ENCODE measurements around the gene SDK1. TPM values are rescaled to one million over a fixed set of nuclear protein-coding genes. Genes with fewer than 3 reads are reported as not detected.

SDK1 gene
- total RNA-seq, 4 donors from 2014 or later = 2.0 to 9.3 (median 3.8) TPM

DNA sequence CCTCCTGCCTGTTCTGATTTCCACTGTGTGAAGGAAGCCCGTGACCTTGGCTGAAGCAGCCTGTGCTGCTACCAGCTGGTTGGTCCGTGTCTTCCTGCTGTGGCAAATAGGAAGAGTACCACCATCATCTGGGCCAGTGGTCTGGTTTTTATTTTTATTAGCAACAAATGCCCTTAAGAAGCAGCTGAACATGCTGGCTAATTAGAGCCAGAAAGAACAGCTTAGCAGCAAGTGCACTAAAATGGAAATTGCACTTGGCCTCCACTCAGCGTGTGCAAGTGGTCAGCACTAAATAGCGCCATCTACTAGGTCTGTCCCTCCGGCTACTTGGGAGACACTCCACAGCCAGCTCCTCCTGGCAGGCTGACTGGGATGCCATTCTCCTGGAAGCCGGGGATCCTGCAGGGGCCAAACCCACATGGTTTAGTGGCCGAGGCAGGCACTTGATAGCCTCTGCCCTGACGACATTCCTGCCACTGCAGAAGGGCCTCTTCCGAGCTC is 690.7 kb downstream of the SDK1 start:
- intact Hi-C loops (cut with DNase I) = no loop called here
- Histone ChIP-seq H3K9me3 (no peaks in the 10 kb centered on the region), H3K27ac (no peak overlapping the region), H3K36me3 (no peaks in the 10 kb centered on the region), H3K4me3 (no peak overlapping the region), H3K4me1 (no peaks in the 10 kb centered on the region), H3K27me3 (no peaks in the 10 kb centered on the region)
- TF ChIP-seq, protein P1, sequence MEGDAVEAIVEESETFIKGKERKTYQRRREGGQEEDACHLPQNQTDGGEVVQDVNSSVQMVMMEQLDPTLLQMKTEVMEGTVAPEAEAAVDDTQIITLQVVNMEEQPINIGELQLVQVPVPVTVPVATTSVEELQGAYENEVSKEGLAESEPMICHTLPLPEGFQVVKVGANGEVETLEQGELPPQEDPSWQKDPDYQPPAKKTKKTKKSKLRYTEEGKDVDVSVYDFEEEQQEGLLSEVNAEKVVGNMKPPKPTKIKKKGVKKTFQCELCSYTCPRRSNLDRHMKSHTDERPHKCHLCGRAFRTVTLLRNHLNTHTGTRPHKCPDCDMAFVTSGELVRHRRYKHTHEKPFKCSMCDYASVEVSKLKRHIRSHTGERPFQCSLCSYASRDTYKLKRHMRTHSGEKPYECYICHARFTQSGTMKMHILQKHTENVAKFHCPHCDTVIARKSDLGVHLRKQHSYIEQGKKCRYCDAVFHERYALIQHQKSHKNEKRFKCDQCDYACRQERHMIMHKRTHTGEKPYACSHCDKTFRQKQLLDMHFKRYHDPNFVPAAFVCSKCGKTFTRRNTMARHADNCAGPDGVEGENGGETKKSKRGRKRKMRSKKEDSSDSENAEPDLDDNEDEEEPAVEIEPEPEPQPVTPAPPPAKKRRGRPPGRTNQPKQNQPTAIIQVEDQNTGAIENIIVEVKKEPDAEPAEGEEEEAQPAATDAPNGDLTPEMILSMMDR (IDR thresholded peaks at IDR 0.05) = no peak
- no peak for TF ChIP-seq POLR2A (IDR thresholded peaks at IDR 0.05)
- DNase-seq = no peak
- 77 to 88% methylated on average over 4 to 6 of the region's 9 CpGs for WGBS, 2 donors

DNA sequence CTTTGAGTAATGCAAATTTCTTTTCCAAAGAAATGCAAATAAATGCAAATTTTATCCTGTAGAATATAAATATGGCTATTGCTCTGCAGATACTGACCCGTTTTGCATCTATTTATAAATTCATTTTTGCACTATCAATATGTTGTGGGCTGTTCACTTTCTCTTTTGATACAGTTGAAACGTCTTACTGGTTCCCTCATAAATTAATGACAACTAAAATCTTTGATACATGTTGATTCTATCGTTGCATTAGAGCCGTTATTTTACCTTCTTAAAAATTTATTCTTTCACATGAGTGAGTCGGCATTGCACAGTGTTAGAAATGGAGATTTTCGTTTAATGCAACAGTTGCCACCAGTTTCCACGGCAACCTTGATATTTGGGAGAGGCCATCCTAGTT is 691.8 kb downstream of the SDK1 start:
- Histone ChIP-seq H3K36me3 (no peaks in the 10 kb centered on the region), H3K27me3 (peaks cover 0 to 7% (median 0%) of the 10 kb centered on the region in 4 donors), H3K9me3 (no peaks in the 10 kb centered on the region), H3K27ac (no peak overlapping the region), H3K4me3 (no peak overlapping the region), H3K4me1 (no peaks in the 10 kb centered on the region)
- TF ChIP-seq POLR2A (IDR thresholded peaks at IDR 0.05) = no peak
- TF ChIP-seq, protein P1 (IDR thresholded peaks at IDR 0.05) = no peak
- 82 to 85% methylated on average over 7 of the region's 7 CpGs for WGBS, 2 donors
- DNase-seq = no peak
- intact Hi-C loops (cut with DNase I) = no loop called here

DNA sequence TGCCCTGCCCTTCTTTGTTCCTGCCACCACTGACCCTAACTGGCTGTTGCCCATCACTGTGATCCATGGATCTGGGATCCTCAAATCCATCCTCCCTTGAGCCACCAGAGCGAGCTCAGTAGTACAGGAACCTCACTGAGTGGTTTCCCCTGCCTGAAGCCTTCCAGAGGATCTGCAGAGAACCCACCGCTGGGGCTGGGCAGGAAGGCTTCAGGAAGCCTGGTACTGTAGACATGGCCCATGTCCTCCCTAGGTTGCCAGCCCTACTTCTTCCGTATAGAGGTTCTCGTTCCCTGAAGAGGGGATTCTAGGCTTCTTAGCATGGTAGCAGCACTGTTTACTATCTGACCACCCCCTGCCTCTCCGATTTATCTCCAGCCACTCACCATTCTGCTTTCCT is 693.7 kb downstream of the SDK1 start:
- DNase-seq = no peak
- no peak for TF ChIP-seq POLR2A (IDR thresholded peaks at IDR 0.05)
- TF ChIP-seq, protein P1 (IDR thresholded peaks at IDR 0.05) = no peak
- H3K27ac ChIP-seq = no peak overlapping the region
- no peaks in the 10 kb centered on the region for H3K36me3 ChIP-seq
- H3K4me1 ChIP-seq = no peaks in the 10 kb centered on the region
- H3K27me3 ChIP-seq = peaks cover 0 to 11% (median 0%) of the 10 kb centered on the region in 4 donors
- no peaks in the 10 kb centered on the region for H3K9me3 ChIP-seq
- intact Hi-C loops (cut with DNase I) = no loop called here
- no peak overlapping the region for H3K4me3 ChIP-seq
- WGBS, 2 donors = 78 to 97% methylated on average over 5 of the region's 5 CpGs

DNA sequence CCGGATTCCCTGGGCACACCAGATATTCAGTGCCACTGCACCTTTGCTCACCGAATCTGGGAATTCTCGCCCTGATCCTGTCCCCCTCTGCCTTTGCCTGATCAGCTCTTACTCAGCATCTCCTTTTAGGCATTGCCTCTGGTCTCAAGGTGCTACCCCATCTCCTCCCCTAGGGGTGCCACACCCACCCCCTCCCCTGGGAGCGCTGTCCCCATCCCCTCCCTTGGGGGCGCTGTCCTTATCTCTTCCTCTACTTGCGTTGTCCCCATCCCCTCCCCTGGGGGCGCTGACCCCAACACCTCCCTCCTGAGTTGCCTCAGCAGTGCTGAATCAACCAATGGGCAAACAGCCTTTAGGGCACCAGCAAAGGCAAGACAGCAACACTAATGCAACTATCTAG is 694.1 kb downstream of the SDK1 start:
- H3K4me1 ChIP-seq = no peaks in the 10 kb centered on the region
- WGBS, 2 donors = 73 to 77% methylated on average over 5 to 7 of the region's 7 CpGs
- H3K36me3 ChIP-seq = no peaks in the 10 kb centered on the region
- H3K27me3 ChIP-seq = peaks cover 0 to 14% (median 0%) of the 10 kb centered on the region in 4 donors
- no peak for DNase-seq
- H3K4me3 ChIP-seq = no peak overlapping the region
- no peaks in the 10 kb centered on the region for H3K9me3 ChIP-seq
- no peak for TF ChIP-seq POLR2A (IDR thresholded peaks at IDR 0.05)
- TF ChIP-seq, protein P1 (IDR thresholded peaks at IDR 0.05) = no peak
- intact Hi-C loops (cut with DNase I) = no loop called here
- H3K27ac ChIP-seq = no peak overlapping the region

DNA sequence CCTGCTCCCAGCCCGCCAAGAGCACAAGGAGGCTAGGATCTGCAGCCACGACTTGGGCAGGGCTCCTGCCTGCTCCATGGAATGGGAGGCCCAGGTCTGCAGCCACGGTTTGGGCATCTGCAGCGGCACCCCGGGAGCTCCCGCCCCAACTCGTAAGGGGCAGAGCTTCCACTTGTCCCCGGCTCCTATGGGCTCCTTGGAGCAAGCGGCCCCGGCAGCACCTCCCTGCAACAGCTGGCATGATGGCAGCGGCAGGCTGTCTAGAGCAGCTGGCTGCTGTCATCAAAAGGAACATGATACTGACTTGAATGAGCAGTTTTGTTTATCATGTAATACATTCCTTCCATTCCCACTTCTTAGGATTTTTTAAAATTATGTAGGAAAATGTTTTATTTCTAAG is 697.0 kb downstream of the SDK1 start:
- no peaks in the 10 kb centered on the region for H3K9me3 ChIP-seq
- H3K4me3 ChIP-seq = no peak overlapping the region
- H3K36me3 ChIP-seq = no peaks in the 10 kb centered on the region
- DNase-seq = no peak
- no peak for TF ChIP-seq POLR2A (IDR thresholded peaks at IDR 0.05)
- TF ChIP-seq, protein P1 (IDR thresholded peaks at IDR 0.05) = no peak
- intact Hi-C loops (cut with DNase I) = no loop called here
- peaks cover 0 to 22% (median 0%) of the 10 kb centered on the region in 4 donors for H3K27me3 ChIP-seq
- H3K4me1 ChIP-seq = no peaks in the 10 kb centered on the region
- no peak overlapping the region for H3K27ac ChIP-seq
- 92% methylated on average over 4 of the region's 11 CpGs; no CpG with 5 or more reads in 1 of the 2 donors for WGBS, 2 donors
